Right lobe of liver (tissue), 6 donors: ENCODE measurements around the gene IGF2R. TPM values are rescaled to one million over a fixed set of nuclear protein-coding genes. Genes with fewer than 3 reads are reported as not detected.

Experiments
- ATAC-seq, 4 donors: fragments of 200-7000 bp; cut with Tn5 transposase; one replicate each; pipeline ENCODE4 v1.9.1; 2020; ENCODE audit warnings: mild to moderate bottlenecking in 4 of 4, moderate library complexity in 4 of 4
- DNase-seq, 3 donors: peaks; one replicate each; pipeline ENCODE4 v3.0.0-alpha.2; 2020
- H3K27ac ChIP-seq, 3 donors: fragments of 200-600 bp; one replicate each; pipeline ENCODE4 v1.8.0; 2022
- H3K27me3 ChIP-seq, 2 donors: fragments of 200-600 bp; one replicate each; pipeline ENCODE4 v1.8.0; 2022
- H3K36me3 ChIP-seq, 4 donors: fragments of 200-600 bp; sonication (generic) in 1 of 4; one replicate each; pipeline versions ENCODE4 v1.5.1 to v1.8.0; 2017 to 2022; ENCODE audit warnings: control low read depth in 1 of 4
- H3K4me1 ChIP-seq, 4 donors: fragments of 200-600 bp; sonication (generic) in 1 of 4; one replicate each; pipeline versions ENCODE4 v1.5.1 to v1.8.0; 2017 to 2022; ENCODE audit warnings: control low read depth in 1 of 4
- H3K4me3 ChIP-seq, 3 donors: fragments of 200-600 bp; one replicate each; pipeline ENCODE4 v1.8.0; 2022
- H3K9me3 ChIP-seq, 4 donors: fragments of 200-600 bp; sonication (generic) in 1 of 4; one replicate each; pipeline versions ENCODE4 v1.5.1 to v1.8.0; 2017 to 2022; ENCODE audit warnings: control low read depth in 1 of 4
- CTCF ChIP-seq, 4 donors: fragments of 200-600 bp in 3 of 4; fragments of 450-650 bp in 1 of 4; IDR thresholded peaks; one replicate each; pipeline versions ENCODE4 v1.5.1 to v1.8.0; 2016 to 2022; ENCODE audit warnings: antibody characterized with exemption in 4 of 4, mild to moderate bottlenecking in 2 of 4
- POLR2A ChIP-seq: fragments of 450-650 bp; IDR thresholded peaks from one replicate; pipeline ENCODE4 v1.6.1; 2017; ENCODE audit warnings: antibody characterized with exemption, mild to moderate bottlenecking
- WGBS: methylation state at CpG from one replicate; pipeline ENCODE4 v1.1.6; 2018; ENCODE audit warnings: low coverage, low lambda C conversion rate; ENCODE audit not compliant: insufficient coverage; ENCODE audit errors: missing lambda C conversion rate; 5-methylcytosine and 5-hydroxymethylcytosine counted together
- intact Hi-C, 2 donors: fragments of 100-400 bp; cut with DNase I; formaldehyde crosslinking; loops; one replicate each; pipeline versions ENCODE4 v1.11.2 to v1.14.1; 2022
- total RNA-seq, 6 experiments: library from RNA; depleted of rRNA in 2 of 6; stranded (reverse); fragments of >200 nt in 2 of 6; fragmentation: NEBNext Ultra II Directional in 3 of 6; extraction: Animal tissue kit (Norgen Biotek cat#: 25700) in 3 of 6; gene quantifications; one replicate each; pipeline versions ENCODE4 v1.1.0 to v1.2.4, GENCODE V29; 2016 to 2023
- donor health status: DM: no; HTN: yes; CAD: no.
- donor health status: DM: no; HTN: no; CAD: no.
- donor health status: DM: no; HTN: no; CAD: no.
- donor health status: DM: no; HTN: yes; CAD: no.
- donor health status: DM: no; HTN: yes; CAD: no.

The IGF2R gene
- total RNA-seq, 6 experiments from 2014 or later = 50.3 to 81.0 (median 67.1) TPM

- WGBS = 95% methylated on average over 3 of the region's 9 CpGs
- H3K27me3 ChIP-seq = no peaks in the 10 kb centered on the region
- intact Hi-C loops = no loop called here
- H3K9me3 ChIP-seq = no peaks in the 10 kb centered on the region
- TF ChIP-seq CTCF (IDR thresholded peaks at IDR 0.05) = no peak
- TF ChIP-seq POLR2A = no peak
- H3K4me1 ChIP-seq = peaks cover 0 to 13% (median 5%) of the 10 kb centered on the region in 4 donors
- no peak overlapping the region for H3K4me3 ChIP-seq
- peak overlapping the region in 1 of 3 donors; percentile 37 for H3K27ac ChIP-seq
- peaks cover 3 to 88% (median 36%) of the 10 kb centered on the region in 4 donors for H3K36me3 ChIP-seq
- ATAC-seq (no peak), DNase-seq (peak in 1 of 3 donors; percentile 18)
These were observed 104.4 kb downstream of the IGF2R start for GRCh38 chr6:160073272-160073671.

- Histone ChIP-seq H3K36me3 (peaks cover 3 to 82% (median 31%) of the 10 kb centered on the region in 4 donors), H3K27me3 (no peaks in the 10 kb centered on the region)
- TF ChIP-seq CTCF (IDR thresholded peaks at IDR 0.05) (no peak), POLR2A (no peak)
These were observed 107.1 kb downstream of the IGF2R start for GRCh38 chr6:160076009-160076408.

GRCh38 chr6:160077024-160077423 is 108.1 kb downstream of the IGF2R start:
- H3K4me1 ChIP-seq = peaks cover 0 to 28% (median 13%) of the 10 kb centered on the region in 4 donors
- no peaks in the 10 kb centered on the region for H3K9me3 ChIP-seq
- H3K4me3 ChIP-seq = no peak overlapping the region
- DNase-seq = peak in 1 of 3 donors; percentile 16
- TF ChIP-seq CTCF (IDR thresholded peaks at IDR 0.05) (no peak), POLR2A (no peak)
- no peak for ATAC-seq
- 89% methylated on average over 5 of the region's 5 CpGs for WGBS
- intact Hi-C loops = no loop called here
- no peak overlapping the region for H3K27ac ChIP-seq
- H3K36me3 ChIP-seq = peaks cover 0 to 74% (median 29%) of the 10 kb centered on the region in 4 donors
- H3K27me3 ChIP-seq = no peaks in the 10 kb centered on the region

More at GRCh38 chr6:160076009-160076408, 107.1 kb downstream of the IGF2R start:
- ATAC-seq (no peak), DNase-seq (no peak)
- 91% methylated on average over 4 of the region's 5 CpGs for WGBS
- no peaks in the 10 kb centered on the region for H3K9me3 ChIP-seq
- no peak overlapping the region for H3K4me3 ChIP-seq
- no peak overlapping the region for H3K27ac ChIP-seq
- H3K4me1 ChIP-seq = peaks cover 0 to 28% (median 13%) of the 10 kb centered on the region in 4 donors
- intact Hi-C loops = no loop called here

- 100% methylated on average over 2 of the region's 2 CpGs for WGBS
- no peaks in the 10 kb centered on the region for H3K9me3 ChIP-seq
- TF ChIP-seq POLR2A (no peak), CTCF (IDR thresholded peaks at IDR 0.05) (no peak)
These were observed 108.6 kb downstream of the IGF2R start for GRCh38 chr6:160077526-160077925.

More at GRCh38 chr6:160077526-160077925, 108.6 kb downstream of the IGF2R start:
- Histone ChIP-seq H3K27me3 (no peaks in the 10 kb centered on the region), H3K36me3 (peaks cover 0 to 72% (median 26%) of the 10 kb centered on the region in 4 donors), H3K4me1 (peaks cover 0 to 28% (median 13%) of the 10 kb centered on the region in 4 donors), H3K4me3 (no peak overlapping the region), H3K27ac (no peak overlapping the region)
- ATAC-seq (no peak), DNase-seq (no peak)
- intact Hi-C loops = no loop called here
